NOMO-1 treated with dmso at 0.1 percent for 144 hours (cell line): Measurements from ENCODE around the gene MET.
"Not testable (repeated sequence)": the region's sequence is repeated elsewhere in the genome, so short reads cannot be mapped to it uniquely, and the experiment has no call there.

Experiments used
- DNase-seq: peaks from one replicate; lab custom pipeline; 2025; ENCODE audit not compliant: unreplicated experiment; lab: John Stamatoyannopoulos, UW

Gene MET

DNA sequence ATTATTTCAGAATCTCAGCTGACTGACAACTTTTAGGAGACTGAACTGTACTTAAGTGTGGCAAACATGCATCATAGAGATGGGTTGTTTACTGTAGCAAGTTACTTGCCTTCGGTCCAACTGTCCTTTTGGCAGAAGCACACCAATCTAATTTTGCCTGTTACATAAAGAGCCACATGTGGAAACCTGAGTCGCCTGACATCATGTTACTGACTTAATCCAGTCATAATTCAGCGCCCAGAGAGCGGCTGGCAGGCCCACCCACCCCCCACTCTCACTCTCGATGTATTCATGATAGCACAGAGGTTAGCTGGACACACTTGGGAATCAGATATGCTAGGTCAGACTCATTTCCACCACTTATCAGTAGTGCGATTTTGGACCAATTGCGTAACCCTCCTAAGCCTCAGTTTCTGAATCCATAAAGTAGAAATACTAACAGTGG, 133.1 kb downstream of the MET start:
- DNase-seq = no peak

DNA sequence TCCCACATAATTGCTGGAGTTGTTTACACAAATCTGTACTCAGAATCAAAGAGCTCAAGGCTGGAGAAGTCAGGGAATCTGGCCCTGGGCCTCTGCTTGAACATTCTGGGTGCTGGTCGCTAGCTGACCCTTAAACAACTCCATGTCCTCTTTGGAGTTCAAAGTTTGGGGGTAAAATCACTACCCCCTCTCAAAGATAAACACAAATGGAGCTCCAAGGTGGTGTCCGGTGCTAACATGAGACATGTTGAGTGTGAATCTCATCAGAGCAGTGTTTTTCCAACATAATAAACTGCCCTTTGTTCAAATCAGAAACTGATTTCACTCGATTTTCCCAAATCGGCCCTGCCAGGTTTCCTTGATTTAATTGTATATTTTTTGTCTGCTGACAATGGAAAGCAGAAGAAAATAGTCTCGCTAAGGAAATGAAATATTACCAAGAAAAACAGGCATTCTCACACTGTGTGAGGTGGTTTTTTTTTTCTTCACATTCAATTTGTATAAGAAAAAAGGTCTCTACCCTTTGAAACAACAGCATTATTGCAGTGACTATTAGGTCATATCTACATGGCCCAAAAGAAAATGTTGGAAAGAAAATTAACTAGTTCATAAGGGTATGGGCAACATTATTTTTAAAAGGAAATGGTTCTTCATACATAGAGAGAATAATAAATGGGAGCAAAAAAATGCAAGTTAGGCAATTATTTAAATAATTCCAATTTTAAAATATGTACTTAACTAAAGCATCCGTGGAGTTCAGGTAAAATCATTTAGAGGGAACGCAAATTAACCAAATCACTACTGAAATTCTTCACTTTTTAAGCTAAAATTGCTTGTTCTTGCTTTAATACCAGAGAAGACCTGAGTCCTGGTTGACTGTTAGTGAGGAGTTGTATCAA, 134.3 kb downstream of the MET start:
- no peak for DNase-seq

DNA sequence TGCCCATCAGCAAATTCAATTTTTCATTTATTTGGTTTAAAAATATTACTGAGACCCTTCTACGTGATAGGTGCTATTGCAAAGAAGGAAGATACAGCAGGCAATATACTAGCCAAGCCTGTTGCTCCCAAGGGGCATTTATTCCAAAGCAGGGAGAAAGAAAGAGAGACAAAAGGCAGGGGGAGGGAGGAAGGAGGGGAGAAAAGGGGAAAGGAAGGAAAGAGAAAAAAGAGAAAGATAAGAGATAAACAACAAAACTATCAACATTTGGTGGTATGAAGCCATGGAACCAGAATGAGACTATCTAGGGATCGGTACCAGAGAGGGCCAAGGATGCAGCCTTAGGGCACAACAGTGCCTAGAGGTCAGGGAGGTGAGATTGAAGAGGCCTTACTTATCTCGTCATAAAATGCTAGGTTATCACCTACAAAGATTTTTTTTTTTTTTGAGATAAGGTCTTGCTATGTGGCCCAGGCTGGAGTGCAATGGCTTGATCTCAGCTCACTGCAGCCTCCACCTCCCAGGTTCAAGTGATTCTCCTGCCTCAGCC, 135.1 kb downstream of the MET start:
- no peak for DNase-seq

DNA sequence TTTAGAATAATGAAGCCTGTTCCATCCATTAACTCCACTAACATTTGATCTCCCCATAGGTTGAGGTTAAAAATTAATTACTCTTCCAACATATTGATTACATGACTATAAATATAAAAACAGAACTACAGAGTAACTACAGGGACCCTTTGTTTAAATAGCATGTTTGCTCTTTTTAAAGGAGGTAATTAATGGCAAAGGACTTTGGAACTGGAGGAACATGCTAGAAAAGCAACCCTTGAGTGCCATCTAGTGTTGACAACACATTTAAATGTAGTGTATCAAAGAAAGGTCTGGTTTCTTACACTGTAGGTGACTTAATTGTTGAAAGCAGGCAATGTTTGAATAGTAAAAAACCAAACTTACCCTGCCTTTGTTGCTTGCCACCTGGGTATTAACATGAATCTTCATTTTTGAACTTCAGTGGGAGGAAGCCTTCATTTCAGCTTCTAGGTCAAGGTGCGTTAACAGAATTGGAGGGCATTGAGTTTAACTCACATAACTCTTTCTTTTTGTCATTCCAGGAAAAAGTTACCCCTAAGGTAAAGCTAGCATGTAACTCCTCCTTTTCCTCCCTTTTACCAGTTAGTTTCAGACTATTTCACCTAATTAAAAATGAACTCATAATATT, 137.8 kb downstream of the MET start:
- DNase-seq = no peak

DNA sequence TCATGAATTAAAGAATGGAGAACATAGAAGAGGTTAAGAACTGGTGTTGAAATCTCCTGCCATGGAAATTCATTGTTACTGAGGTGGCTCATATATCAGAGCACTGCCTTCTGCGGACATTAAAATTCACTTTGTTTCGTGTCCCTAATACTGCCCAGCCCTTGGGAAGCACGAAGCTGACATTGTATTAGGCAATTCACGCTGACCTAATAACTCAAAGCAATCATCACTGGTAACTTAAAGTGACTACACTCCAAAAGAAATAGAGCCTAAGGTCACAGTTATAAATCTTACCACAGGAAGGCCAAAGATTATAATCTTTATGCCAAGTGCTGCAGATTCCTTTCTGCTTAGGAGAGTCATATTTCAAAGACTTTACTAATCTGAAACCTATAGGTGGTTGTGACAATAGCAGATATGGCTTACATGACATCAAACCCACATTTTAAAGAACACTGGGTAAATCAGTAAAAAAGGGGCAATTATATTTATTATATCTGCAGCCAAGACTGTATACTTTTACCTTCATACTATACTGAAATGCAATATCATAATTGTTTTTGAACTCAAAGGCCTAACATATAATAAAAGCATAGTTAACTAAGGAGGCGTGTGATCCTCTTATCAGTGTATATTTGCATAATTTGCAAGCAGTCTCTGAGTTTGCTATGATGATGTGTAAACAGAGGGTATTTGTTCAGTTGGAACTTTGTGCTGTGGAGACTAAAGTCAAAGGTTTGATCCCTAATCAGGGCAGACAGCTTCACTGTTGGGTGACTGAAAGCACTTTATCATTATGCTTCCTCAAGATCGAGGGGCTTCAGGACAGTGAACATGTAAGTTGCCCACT, 138.5 kb downstream of the MET start:
- DNase-seq = no peak

DNA sequence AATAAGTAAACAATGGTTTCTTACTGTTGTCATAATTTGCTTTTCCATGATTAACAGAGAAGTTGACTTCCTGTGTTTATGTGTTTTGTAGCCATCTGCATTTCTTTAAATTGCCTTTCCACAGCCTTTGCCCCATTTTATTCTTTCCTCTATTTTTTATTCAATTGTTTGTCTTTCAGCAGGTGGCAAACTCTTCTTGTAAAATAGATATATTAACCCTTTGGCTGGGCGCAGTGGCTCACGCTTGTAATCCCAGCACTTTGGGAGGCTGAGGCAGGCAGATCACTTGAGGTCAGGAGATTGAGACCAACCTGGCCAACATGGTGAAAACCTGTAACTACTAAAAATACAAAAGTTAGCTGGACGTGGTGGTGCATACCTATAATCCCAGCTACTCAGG, 139.8 kb downstream of the MET start:
- no peak for DNase-seq

DNA sequence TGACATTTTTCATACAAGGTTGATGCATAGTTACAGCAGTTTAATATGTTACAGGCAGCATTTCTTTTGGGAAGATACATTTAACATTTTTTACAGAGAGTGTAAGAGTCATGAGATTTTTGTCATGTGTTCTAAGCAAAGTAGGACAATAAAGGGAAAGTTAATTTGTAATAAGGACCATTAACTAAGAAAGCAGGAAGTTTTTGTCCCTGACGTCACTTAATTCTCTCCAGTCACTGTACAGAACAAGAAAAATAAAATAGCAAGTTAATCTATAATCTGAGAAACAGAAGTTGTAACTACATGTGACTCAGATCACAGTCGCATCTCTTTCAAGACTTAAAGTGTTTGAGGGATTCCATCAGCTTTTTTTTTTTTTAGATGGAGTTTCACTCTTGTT, 140.9 kb downstream of the MET start:
- DNase-seq = no peak

DNA sequence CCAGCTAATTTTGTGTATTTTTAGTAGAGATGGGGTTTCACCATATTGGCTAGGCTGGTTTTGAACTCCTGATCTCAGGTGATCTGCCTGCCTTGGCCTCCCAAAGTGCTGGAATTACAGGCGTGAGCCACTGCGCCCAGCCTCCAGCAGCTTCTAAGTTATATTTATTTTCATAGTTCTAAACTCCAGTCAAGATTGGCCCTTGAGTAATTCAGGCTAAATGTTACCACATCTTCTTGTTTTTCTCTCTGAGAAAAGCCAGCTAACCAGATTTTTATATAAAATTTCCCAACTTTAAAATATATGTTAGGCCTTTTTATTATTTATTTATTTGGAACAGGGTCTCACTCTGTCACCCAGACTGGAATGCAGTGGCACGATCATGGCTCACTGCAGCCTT, 141.4 kb downstream of the MET start:
- not testable (repeated sequence) for DNase-seq

DNA sequence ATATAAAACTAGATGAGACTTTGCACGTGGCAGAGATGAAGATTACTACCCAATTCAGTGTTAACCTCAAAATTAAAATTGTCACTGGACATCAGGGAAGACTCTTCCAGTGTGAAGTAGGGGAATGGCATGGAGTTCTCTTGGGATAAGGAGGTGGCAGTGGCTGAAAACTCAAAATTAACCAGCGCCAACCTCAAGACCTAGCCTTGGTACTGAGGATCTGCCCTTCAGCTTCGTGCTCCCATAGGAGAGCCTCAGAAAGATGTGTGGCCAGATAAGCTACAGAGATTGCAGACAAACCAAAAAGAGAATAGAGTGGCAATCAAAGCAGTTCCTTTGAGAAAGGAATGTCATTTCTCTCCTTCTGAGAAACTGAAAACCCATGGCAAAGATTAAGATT, 143.0 kb downstream of the MET start:
- DNase-seq = no peak

DNA sequence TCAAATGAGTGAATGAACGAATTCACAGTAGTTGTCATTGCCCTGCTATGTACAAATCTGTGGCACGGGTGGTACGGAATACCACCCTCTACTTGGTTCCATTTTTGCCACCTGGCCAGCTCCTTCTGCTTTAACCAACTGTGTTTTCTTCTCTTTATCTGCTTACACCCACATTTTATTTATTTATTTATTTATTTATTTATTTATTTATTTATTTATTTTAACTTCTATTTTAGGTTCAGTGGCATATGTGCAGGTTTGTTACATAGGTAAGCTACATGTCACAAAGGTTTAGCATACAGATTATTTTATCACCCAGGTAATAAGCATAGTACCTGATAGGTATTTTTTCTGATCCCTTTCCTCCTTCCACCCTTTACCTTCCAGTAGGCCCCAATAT, 148.2 kb downstream of the MET start:
- no peak for DNase-seq

DNA sequence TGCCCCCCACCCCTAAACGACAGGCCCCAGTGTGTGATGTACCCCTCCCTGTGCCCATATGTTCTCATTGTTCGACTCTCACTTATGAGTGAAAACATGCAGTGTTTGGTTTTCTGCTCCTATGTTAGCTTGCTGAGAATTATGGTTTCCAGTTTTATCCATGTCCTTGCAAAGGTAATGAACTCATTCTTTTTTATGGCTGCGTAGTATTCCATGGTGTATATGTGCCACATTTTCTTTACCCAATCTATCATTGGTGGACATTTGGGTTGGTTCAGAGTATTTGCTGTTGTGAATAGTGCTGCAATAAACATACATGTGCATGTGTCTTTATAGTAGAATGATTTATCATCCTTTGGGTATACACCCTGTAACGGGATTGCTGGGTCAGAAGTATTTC, 149.7 kb downstream of the MET start:
- not testable (repeated sequence) for DNase-seq

DNA sequence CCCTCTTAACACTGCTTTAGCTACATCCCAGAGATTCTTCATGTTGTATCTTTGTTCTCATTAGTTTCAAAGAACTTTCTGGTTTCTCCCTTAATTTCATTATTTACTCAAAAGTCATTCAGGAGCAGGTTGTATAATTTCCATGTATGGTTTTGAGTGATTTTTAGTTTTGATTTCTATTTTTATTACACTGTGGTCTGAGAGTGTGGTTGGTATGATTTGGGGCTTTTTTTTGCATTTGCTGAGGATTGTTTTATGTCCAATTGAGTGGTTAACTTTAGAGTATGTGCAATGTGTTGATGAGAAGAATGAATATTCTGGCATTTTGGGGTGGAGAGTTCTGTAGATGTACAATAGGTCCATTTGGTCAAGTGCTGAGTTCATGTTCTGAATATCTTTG, 152.5 kb downstream of the MET start:
- no peak for DNase-seq

DNA sequence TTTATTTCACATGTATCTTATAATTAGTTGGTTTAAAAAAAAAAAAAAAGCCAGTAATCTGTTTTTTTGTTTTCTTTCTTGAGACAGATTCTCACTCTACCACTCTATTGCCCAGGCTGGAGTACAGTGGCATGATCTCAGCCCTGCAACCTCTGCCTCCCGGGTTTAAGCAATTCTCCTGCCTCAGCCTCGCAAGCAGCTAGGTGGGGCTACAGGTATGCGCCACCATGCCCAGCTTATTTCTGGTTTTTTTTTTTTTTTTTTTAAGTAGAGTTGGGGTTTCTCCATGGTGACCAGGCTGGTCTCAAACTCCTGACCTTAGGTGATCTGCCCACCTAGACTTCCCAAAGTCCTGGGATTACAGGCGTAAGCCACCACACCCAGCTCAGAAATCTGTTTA, 156.3 kb downstream of the MET start:
- no peak for DNase-seq

DNA sequence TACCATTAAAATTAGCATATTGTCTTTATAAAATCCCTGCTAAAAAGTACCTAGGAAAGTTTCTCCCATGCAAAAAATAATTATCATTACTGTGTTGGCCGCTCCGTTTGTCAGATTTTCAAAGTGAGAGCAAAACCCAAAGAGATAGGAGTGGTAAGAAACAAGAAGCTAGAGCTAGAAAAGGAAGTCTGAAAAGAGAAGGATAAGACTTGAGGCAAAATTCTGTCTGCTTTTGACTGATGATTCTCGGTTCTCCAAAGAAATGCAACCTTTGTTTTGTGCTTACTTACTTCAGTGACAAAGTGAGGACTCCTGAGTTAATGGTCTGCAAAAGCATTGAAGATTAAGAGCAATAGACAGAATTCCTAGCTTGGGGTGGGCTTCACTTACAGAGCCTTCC, 157.0 kb downstream of the MET start:
- DNase-seq = no peak

DNA sequence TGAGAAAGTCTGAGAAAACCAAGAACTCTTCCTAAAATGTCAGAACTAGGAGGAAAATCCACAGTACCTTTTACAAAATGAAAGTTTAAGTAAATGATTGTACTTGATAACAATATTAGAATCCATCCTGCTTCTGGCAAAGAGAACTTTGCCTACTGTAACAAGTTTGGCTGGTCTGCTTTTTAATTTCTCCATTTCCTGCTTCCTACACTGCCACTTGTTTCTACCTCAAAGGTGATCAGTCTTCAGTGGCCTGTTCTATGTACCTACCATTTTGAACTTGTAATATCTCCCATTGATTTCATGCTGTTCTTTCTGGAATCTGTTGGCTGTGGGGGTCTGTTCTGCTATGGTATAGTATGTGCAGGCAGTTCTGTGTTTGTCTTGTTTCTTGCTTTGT, 157.5 kb downstream of the MET start:
- DNase-seq = no peak

DNA sequence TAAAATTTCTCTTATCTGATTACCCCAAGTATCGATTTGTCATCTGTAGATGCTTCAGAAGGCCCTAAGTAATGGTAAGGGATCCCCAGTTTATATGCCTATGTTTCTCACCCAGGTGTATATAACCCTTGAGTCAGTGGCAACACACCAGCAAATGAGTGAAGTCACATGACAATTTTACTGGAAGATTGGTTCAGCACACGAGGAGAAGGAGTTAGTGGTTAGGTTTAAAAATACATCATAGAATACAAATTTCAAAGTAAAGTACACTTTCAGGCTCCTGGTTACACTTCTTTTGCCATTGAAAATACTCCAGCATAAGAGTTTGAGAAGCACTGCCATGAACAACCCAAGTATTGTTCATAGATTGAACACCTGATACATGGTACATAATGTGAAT, 160.7 kb downstream of the MET start:
- no peak for DNase-seq

DNA sequence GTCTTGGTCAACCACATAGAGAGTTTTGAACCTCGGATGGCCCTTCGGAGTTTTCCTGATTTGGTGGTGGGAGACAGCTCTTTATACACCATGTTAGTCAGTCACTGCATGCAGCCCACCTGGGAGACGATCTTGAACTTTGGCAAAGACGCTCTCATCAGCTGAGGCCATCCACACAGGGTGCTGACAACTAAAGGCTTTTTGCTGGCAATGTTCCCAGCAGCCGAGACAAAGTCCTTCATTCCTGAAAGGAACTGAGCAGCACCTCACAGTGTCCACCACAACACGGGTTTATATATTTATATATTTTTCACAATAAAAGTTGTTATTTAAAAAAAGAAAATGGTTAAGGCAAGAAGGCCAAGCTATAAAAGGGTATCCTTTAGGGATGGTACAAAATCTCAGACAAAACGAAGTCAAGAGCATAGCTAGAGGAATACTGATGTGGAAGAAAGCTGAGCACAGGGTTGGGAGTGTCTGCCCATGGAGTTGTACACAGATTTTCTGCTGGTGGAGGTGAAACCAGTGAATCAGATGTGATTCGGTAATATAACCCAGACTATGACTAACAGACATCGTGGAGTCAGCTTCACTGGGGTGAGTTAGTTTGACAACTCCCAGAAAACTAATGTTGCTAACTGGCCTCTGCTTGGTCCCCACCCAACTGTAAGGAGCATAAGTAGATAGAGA, 163.0 kb downstream of the MET start:
- no peak for DNase-seq

DNA sequence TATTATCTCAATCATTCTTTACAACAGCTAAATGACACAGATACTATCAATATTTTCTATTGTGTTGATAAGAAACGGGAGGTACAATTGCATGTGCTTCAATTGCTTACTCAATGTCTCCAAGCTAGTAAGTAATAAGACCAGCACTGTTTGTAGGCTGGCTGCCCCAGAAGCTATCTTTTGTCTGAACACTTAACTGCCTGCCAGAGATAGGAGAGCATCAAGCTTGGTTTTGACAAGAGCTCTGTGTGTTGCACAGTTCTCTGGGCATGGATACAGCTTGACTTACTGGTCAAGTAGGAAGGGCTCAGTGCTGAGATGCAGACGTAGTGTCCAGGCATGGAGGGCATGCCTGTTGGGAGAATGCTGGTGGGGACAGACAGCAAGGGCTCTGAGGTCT, 164.1 kb downstream of the MET start:
- no peak for DNase-seq

DNA sequence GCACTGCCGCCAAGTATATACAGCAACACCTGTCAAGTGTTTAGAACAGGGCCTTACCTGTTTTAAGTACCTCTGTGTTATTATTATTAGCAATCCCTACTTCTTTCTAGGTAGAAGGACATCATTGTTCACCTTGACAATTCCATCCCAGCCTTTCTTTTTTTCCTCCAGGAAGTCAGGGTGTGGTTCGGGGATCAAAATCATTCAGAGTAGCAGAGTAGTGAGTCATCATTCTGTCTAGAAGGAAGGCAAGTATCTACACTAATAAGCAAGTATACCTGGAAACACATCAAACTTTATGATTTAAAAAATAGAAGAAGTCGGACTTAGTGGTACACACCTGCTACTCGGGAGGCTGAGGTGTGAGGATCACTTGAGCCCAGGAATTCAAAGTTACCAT, 164.9 kb downstream of the MET start:
- DNase-seq = no peak

DNA sequence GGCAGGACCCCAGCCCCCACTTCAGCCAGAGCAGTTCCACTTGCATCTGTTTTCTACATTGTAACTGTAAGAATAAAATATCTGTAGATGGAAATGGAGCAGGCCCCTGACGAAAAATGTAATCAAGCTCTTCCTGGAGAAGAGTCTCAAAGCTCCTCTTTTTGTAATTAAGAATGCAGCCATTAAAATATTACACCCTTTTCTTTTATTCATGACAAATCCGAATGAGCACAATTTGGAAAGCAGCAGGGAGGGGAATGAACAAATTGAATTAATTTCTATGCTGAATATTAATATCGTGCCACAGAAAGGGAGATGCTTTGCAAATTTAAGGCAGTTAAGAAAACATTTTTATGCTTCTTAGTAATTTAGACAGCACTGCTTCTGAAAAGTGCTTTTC, 165.6 kb downstream of the MET start:
- no peak for DNase-seq

DNA sequence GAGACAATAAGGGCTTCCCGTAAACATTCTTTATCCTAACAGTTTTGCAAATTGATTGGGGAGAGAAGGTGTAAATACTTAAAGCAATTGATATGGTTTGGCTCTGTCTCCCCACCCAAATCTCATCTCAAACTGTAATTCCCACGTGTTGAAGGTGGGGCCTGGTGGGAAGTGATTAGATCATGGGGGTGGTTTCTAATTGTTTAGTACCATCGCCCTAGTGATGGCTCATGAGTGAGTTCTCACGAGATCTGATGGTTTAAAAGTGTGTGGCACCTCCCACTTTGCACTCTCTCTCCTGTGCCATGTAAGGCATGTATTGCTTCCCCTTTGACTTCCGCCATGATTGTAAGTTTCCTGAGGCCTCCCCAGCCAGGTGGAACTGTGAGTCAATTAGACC, 168.3 kb downstream of the MET start:
- no peak for DNase-seq
